ENCODE results near the gene RABGAP1L.

DNA sequence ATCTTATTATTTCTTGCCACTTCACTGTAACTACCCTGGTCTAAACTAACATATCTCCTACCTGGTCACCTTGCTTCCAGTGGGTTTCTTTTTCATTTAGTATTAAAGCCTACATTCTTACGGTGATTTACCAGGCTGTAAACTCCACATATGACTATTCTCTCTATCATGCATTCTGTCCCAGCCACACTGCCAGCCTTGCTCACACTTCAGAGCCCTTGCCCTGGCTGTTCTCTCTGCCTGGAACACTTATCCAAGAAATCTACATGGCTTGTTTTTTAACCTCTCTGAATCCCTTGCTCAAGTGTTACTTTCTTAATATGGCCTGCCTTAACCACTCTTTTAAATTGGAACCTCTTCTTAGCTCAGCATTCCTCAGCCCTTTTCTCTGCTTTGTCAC, 501.2 kb downstream of the RABGAP1L start:
- TF ChIP-seq, protein P1, sequence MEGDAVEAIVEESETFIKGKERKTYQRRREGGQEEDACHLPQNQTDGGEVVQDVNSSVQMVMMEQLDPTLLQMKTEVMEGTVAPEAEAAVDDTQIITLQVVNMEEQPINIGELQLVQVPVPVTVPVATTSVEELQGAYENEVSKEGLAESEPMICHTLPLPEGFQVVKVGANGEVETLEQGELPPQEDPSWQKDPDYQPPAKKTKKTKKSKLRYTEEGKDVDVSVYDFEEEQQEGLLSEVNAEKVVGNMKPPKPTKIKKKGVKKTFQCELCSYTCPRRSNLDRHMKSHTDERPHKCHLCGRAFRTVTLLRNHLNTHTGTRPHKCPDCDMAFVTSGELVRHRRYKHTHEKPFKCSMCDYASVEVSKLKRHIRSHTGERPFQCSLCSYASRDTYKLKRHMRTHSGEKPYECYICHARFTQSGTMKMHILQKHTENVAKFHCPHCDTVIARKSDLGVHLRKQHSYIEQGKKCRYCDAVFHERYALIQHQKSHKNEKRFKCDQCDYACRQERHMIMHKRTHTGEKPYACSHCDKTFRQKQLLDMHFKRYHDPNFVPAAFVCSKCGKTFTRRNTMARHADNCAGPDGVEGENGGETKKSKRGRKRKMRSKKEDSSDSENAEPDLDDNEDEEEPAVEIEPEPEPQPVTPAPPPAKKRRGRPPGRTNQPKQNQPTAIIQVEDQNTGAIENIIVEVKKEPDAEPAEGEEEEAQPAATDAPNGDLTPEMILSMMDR (IDR thresholded peaks at IDR 0.05), result no peak
- no peak for TF ChIP-seq POLR2A (IDR thresholded peaks at IDR 0.05)

All from gastroesophageal sphincter (tissue), 3 donors.